ENCODE results near the gene SNX30.
"Not testable (repeated sequence)": the region's sequence is repeated elsewhere in the genome, so short reads cannot be mapped to it uniquely, and the experiment has no call there.

Gene SNX30, protein sequence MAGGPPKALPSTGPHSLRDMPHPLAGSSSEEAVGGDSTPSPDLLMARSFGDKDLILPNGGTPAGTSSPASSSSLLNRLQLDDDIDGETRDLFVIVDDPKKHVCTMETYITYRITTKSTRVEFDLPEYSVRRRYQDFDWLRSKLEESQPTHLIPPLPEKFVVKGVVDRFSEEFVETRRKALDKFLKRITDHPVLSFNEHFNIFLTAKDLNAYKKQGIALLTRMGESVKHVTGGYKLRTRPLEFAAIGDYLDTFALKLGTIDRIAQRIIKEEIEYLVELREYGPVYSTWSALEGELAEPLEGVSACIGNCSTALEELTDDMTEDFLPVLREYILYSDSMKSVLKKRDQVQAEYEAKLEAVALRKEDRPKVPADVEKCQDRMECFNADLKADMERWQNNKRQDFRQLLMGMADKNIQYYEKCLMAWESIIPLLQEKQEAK

GRCh38 chr9:112750016-112750763, at the start of gene SNX30:
SNX30 (plus strand) TSS chr9:112750760; CDS start chr9:112751002, 242 bp downstream.
- DNase-seq (ENCODE audit: low read depth) = peak; percentile 79

DNA sequence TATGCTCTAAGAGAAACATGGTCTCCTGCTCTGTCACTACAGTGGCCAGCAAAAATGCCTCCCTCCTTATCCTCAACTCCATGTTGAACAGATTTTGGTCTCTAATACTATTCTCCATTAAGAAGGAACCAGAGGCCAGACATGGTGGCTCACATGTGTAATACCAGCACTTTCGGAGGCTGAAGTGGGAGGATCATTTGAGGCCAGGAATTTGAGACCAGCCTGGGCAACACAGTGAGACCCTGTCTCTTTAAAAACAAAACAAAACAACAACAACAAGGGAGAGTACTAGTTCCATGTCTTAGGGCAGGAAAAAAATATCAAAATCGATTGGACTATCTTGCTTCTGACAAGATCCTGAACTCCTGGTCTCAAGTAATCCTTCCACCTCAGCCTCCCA, 47.3 kb upstream of the SNX30 start:
- no peak for DNase-seq (ENCODE audit: low read depth)

DNA sequence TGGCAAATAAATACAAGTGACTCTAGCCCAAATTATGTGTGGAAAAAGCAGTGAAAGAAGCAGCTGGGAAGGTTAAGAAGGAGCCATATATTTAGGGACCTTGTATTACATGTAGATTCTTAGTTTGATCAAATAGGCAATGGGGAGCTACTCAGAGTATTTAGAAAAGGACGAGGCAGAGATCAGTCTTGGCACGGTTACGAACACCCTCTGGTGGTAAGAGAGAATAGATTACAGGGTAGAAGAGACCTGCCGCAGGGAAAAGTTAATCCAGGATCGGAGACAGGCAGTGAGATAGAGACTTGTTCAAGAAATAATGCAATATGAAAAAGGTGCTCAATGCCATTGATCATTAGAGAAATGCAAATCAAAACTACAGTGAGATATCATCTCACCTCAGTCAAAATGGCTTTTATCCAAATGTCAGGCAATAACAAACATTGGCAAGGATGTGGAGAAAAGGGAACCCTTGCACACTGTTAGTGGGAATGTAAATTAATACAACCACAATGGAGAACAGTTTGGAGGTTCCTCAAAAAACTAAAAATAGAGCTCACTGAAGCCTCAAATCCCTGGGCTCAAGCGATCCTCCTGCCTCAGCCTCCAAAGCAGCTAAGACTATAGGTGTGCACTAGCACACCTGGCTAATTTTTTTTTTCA, 44.7 kb upstream of the SNX30 start:
- DNase-seq (ENCODE audit: low read depth) = peak; percentile 34

GRCh38 chr9:112711050-112711689, 39.4 kb upstream of the SNX30 start:
- DNase-seq (ENCODE audit: low read depth) = peak; percentile 34

DNA sequence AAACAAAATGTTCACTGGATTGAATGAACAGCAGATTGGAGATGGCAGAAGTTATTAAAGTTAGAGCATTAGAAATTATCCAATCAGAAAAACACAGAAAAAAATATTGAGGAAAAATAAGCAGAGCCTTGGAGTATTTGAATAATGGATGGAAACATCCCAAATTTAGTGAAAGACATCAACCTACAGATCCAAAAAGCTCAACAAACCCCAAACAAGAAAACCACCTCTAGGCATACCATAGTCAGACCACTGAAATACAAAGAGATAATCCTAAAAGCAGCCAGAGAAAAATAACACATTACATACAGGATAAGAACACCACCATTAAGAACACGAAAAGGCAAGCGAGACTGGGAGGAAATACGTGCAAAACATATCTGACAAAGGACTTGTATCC, 37.9 kb upstream of the SNX30 start:
- no peak for DNase-seq (ENCODE audit: low read depth)

GRCh38 chr9:112717661-112718331, 32.8 kb upstream of the SNX30 start, which contains the start of gene INIP:
INIP (minus strand) TSS chr9:112718117; CDS start chr9:112716485, 1,632 bp downstream.
- DNase-seq (ENCODE audit: low read depth) = peak; percentile 91

DNA sequence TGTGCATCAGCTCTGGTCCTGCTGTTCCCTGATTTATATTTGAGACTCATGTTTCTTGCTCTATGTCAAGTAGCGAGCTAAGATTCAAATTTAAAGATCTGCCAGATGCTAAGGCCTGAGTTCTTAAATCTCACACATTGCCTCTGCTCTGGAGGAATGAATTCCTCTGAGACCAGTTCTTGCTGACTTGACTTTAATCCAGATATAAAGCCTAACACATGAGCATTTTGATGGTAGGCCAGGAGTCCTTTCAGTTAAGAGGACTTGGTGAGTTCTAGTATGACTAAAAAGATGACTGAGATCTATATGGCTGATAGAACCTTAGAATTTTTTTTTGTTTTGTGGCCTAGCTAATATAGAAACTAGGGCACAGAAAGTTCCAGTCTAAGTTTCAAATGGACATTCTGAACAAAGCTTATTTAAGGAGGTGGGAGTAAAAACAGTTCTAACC, 31.3 kb upstream of the SNX30 start:
- peak; percentile 78 for DNase-seq (ENCODE audit: low read depth)

DNA sequence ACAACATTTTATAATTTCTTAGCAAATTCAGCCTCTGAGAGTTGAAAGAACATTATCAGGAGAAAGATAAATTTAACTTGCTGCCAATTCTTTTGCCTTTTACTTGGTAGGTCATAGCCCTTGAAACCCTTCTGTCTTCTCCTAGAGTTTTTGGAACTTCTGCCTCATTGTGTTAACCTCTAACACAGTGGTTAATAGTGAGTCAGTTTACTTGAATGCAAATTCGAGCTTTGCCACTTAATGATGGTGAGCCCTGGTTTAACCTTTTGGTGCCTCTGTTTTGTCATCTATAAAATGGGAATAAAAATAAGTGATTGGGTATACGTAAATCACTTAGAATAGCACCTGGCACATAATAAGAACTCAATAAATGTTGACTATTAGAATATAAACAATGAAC, 30.9 kb upstream of the SNX30 start:
- DNase-seq (ENCODE audit: low read depth) = no peak

GRCh38 chr9:112720113-112720780, 30.3 kb upstream of the SNX30 start:
- DNase-seq (ENCODE audit: low read depth) = no peak

- DNase-seq (ENCODE audit: low read depth) = not testable (repeated sequence)
These were observed 27.8 kb upstream of the SNX30 start for GRCh38 chr9:112722749-112723148.

GRCh38 chr9:112725961-112726360, 24.6 kb upstream of the SNX30 start:
- DNase-seq (ENCODE audit: low read depth) = no peak

- no peak for DNase-seq (ENCODE audit: low read depth)
These were observed 24.1 kb upstream of the SNX30 start for GRCh38 chr9:112726428-112726827.

DNA sequence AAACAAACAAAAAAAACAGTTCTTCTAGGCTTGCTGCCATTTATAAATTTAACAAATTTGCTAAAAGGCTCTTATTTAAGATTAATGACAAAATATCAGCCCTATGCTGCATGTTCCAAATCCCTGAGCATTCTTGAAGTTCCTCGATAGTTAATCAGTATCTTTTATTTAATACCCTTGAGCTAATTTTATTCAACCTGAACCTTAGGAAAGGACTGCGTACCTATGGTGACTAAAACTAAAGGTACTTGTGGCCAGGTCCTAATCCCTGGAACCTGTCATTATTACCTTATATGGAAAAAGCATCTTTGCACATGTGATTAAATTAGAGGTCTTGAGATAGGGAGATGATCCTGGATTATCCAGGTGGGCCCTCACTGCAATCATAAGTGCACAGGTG, 22.2 kb upstream of the SNX30 start:
- no peak for DNase-seq (ENCODE audit: low read depth)

DNA sequence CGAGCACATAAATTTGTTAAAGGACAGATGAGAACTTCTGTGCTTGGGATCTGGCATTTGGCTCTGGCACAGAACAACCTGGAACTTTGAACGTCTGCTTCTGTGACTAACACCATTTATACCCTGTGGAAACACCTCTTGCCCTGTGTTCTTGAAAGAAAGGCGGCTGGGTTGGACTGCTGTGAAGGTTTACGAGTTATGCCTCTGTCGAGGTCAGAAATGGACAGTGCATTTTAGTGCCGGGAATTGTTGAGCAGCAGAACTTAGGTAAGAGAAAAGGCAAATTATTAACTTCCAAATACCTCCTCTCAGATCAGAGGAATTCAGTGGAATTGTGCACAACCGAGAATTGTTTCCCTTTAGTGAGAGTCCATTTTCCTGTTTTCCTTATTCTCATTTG, 18.6 kb upstream of the SNX30 start:
- no peak for DNase-seq (ENCODE audit: low read depth)

- no peak for DNase-seq (ENCODE audit: low read depth)
These were observed 15.7 kb upstream of the SNX30 start for GRCh38 chr9:112734892-112735291.

DNA sequence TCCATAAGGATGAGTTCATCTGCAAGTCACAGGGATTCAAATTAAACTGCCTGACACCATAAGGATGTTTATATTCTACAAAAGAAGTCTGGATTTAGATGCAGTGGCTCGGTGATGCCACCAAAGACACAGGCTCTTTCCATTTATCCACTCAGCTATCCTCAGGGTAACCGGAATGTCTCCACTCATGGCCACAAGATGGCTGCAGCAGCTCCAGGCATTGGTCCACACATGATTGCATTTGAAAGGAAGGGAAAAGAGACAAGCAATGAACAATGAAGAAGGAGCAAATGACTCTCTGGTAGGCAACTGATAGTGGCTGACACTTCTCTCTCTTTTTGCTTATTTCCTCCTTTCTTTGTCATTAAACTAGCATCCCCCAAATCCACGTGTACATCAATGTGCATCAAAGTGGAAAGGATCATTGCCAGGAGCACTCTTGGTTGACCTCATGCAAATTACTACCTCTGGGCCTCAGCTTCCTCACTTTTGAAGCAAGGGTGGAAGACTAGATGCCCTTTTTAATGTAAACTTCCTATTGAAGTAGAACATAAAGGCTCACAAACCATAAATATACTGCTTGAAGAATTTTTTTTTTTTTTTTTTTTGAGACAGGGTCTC, 7.2 kb upstream of the SNX30 start:
- no peak for DNase-seq (ENCODE audit: low read depth)

DNA sequence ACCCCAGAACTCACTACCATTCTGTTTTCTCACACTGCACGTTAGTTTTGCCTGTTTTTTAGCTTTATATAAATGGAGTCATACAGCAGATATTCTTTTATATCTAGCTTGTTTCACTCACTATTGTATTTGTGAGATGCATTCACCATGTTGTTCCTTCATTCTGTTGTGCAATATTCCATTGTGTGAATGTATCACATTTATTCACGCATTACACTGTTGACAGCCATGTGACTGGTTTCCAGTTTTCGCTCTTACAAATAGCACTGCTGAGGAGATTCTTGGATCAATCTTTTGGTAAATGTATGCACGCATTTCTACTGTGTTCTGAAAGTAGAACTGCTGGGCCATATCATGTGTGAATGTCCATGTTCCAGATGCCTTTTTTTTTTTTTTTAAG, 6.4 kb upstream of the SNX30 start:
- no peak for DNase-seq (ENCODE audit: low read depth)

DNA sequence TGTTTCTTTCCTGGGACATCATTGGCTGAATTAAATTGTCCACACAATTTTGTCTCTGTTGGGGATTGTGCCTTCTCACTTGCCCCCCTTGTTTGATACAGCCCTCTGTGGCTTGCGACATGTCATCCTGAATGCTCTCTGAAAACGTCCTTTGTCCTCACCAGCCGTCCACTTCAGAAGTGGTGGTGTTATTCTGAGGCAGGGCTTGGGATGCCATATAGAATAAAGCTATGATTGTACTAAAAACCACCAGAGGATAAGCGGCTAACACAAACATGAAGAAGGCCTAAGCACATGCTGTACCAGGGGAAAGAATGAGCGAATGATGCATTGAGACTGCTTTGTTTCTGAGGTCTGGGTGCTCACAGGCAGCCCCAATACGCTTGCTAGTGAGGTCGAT, 3.5 kb upstream of the SNX30 start:
- DNase-seq (ENCODE audit: low read depth) = no peak

DNA sequence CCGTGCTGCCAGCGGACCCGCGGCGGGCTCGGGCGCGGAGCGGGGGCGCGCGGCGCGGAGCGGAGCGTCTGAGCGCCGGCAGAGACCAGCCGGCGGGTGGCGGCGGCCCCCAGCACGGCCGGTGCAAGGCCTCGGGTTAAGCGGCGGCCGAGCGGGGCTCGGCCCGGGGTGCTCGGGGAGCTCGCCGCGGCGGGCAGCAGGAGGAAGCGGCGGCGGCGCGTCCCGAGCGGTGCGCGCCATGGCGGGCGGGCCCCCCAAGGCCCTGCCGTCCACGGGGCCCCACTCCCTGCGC, 150 bp downstream of the SNX30 start:
- DNase-seq (ENCODE audit: low read depth) = no peak

DNA sequence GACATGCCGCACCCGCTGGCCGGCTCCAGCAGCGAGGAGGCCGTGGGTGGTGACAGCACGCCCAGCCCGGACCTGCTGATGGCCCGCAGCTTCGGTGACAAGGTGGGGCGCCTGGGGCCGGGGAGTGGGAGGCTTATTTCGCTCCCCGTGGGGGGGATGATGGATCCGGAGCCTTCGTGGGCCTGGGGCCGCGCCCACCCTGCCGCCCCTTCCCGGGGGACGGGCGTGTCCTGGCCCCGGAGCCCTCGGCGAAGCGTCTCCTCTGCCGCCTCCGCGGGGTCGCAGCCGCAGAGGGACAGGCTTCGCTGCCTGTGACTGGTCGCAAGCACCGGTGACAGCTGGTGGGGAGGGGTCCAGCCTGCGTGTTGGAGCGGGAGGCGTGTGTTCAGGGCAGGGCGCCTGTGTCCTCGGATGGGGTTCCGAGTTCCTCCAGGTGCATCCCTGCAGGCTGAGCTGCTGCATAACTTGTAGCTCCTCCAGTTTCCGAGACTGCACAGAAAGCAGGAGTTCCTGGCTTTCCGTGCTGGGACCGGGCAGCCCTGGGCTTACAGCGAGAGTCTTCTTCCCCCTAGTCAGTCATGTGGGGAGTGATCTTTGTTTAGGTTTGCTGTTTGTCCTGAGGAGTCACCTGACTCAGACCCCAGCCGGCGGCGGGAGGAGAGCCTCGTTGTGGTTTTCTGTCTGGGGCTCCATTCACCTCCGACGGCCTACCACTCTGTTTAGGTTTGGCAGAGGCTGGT, 666 bp downstream of the SNX30 start:
- no peak for DNase-seq (ENCODE audit: low read depth)

Measured in fibroblast of the conjunctiva (primary cell).